NCI-H146 treated with DMSO at 0.1 percent for 48 hours (cell line): ENCODE results near the gene TMEM179B.
"Not testable (repeated sequence)": the region's sequence is repeated elsewhere in the genome, so short reads cannot be mapped to it uniquely, and the experiment has no call there.

Experiments used
- DNase-seq: peaks from one replicate; lab custom pipeline; 2025; ENCODE audit not compliant: unreplicated experiment; lab: John Stamatoyannopoulos, UW

The TMEM179B gene

GRCh38 chr11:62788991-62789390 is 1.8 kb downstream of the TMEM179B start:
- DNase-seq: no peak

- no peak for DNase-seq
Measured at GRCh38 chr11:62789576-62789975, 2.4 kb downstream of the TMEM179B start.

- peak; percentile 37 for DNase-seq
Measured at GRCh38 chr11:62791501-62792201, 4.4 kb downstream of the TMEM179B start, which contains the start of gene TMEM223. TMEM223 (minus strand) TSS chr11:62792006; CDS start chr11:62791994, 12 bp downstream.

GRCh38 chr11:62792202-62792575 is 5.0 kb downstream of the TMEM179B start:
- no peak for DNase-seq

- no peak for DNase-seq
Measured at GRCh38 chr11:62794201-62794775, 7.1 kb downstream of the TMEM179B start.

GRCh38 chr11:62796281-62796680 is 9.1 kb downstream of the TMEM179B start:
- no peak for DNase-seq

GRCh38 chr11:62799486-62799885 is 12.3 kb downstream of the TMEM179B start:
- DNase-seq: no peak

GRCh38 chr11:62801071-62801470 is 13.9 kb downstream of the TMEM179B start:
- DNase-seq: no peak

- no peak for DNase-seq
Measured at GRCh38 chr11:62804310-62805075, 17.3 kb downstream of the TMEM179B start.

GRCh38 chr11:62805076-62805892 is 18.1 kb downstream of the TMEM179B start, which contains the start of gene NXF1:
NXF1 (minus strand) TSS chr11:62805440; CDS start chr11:62805356, 84 bp downstream.
- peak; percentile 89 for DNase-seq

- no peak for DNase-seq
Measured at GRCh38 chr11:62805961-62806441, 18.8 kb downstream of the TMEM179B start.

GRCh38 chr11:62806611-62807121 is 19.5 kb downstream of the TMEM179B start:
- DNase-seq: no peak

GRCh38 chr11:62810748-62811147 is 23.5 kb downstream of the TMEM179B start:
- DNase-seq: no peak

- no peak for DNase-seq
Measured at GRCh38 chr11:62811659-62812058, 24.5 kb downstream of the TMEM179B start.

GRCh38 chr11:62816557-62816956 is 29.4 kb downstream of the TMEM179B start:
- DNase-seq: no peak

- DNase-seq: no peak
Measured at GRCh38 chr11:62817129-62817528, 29.9 kb downstream of the TMEM179B start.

- DNase-seq: no peak
Measured at GRCh38 chr11:62823677-62824076, 36.5 kb downstream of the TMEM179B start.

- DNase-seq: not testable (repeated sequence)
Measured at GRCh38 chr11:62828130-62828529, 40.9 kb downstream of the TMEM179B start.

- DNase-seq: no peak
Measured at GRCh38 chr11:62830904-62831519, 43.8 kb downstream of the TMEM179B start.
